Stimulated activated CD4-positive, alpha-beta T cell treated with anti-CD3 and anti-CD28 coated beads, Interleukin-2, amount 100 ng/mL, for 24 hours (primary cell): Measurements from ENCODE around the gene POU3F3.

Source experiments
- DNase-seq, 2 donors: peaks; one replicate each; pipeline ENCODE4 v3.0.0-alpha.2; 2020

The POU3F3 gene

GRCh38 chr2:104847586-104848160 is 6.2 kb upstream of the POU3F3 start:
- DNase-seq, result no peak

- DNase-seq, result no peak
Measured at GRCh38 chr2:104848526-104848925, 5.4 kb upstream of the POU3F3 start.

- DNase-seq, result no peak
Measured at GRCh38 chr2:104849101-104849500, 4.8 kb upstream of the POU3F3 start.

- peak; percentile 64 to 82 for DNase-seq
Measured at GRCh38 chr2:104849618-104850141, 4.2 kb upstream of the POU3F3 start.

GRCh38 chr2:104850361-104851290 is 3.3 kb upstream of the POU3F3 start:
- DNase-seq, result no peak

- no peak for DNase-seq
Measured at GRCh38 chr2:104851291-104852089, 2.4 kb upstream of the POU3F3 start.

- DNase-seq, result no peak
Measured at GRCh38 chr2:104852090-104852666, 1.7 kb upstream of the POU3F3 start.

GRCh38 chr2:104854498-104855220 is 744 bp downstream of the POU3F3 start:
- no peak for DNase-seq

GRCh38 chr2:104855221-104856085 is 1.5 kb downstream of the POU3F3 start:
- no peak for DNase-seq

GRCh38 chr2:104856086-104856972 is 2.4 kb downstream of the POU3F3 start:
- DNase-seq, result no peak

- DNase-seq, result no peak
Measured at GRCh38 chr2:104856973-104857261, 3.0 kb downstream of the POU3F3 start.

GRCh38 chr2:104857262-104858005 is 3.5 kb downstream of the POU3F3 start:
- DNase-seq, result no peak

GRCh38 chr2:104858006-104858978 is 4.4 kb downstream of the POU3F3 start:
- DNase-seq, result no peak

GRCh38 chr2:104859291-104859765 is 5.4 kb downstream of the POU3F3 start:
- no peak for DNase-seq

GRCh38 chr2:104859766-104860450 is 6.0 kb downstream of the POU3F3 start:
- no peak for DNase-seq

GRCh38 chr2:104860451-104860790 is 6.5 kb downstream of the POU3F3 start:
- no peak for DNase-seq

- DNase-seq, result no peak
Measured at GRCh38 chr2:104861351-104862057, 7.6 kb downstream of the POU3F3 start.
